Tibial nerve (tissue), 4 donors: ENCODE measurements around the gene NOS1AP.

Experiments used
- CTCF ChIP-seq, 5 experiments: fragments of 200-600 bp in 3 of 5; fragments of 450-650 bp in 2 of 5; sonication (generic) in 3 of 5; IDR thresholded peaks; one replicate each; pipeline ENCODE4 v1.5.1; 2016 to 2019; ENCODE audit warnings: antibody characterized with exemption in 5 of 5, mild to moderate bottlenecking in 3 of 5, moderate library complexity in 2 of 5
- EP300 ChIP-seq, 2 donors: sonication (generic); formaldehyde crosslinking; IDR thresholded peaks; one replicate each; pipeline ENCODE4 v1.6.1; 2017; ENCODE audit warnings: antibody characterized with exemption in 2 of 2, mild to moderate bottlenecking in 1 of 2
- POLR2A ChIP-seq, 2 donors: fragments of 450-650 bp; IDR thresholded peaks; one replicate each; pipeline ENCODE4 v1.6.1; 2017; ENCODE audit warnings: antibody characterized with exemption in 2 of 2, mild to moderate bottlenecking in 2 of 2, moderate library complexity in 2 of 2

- no peak for TF ChIP-seq CTCF (IDR thresholded peaks at IDR 0.05)
- no peak for TF ChIP-seq POLR2A (IDR thresholded peaks at IDR 0.05)
- no peak for TF ChIP-seq EP300 (IDR thresholded peaks at IDR 0.05)
Observed at GRCh38 chr1:162397039-162397448, 327.6 kb downstream of the NOS1AP start.
